OCI-M2 (cell line): Measurements from ENCODE around the gene INTS3.

Experiments used
- DNase-seq: peaks from one replicate; lab custom pipeline; 2025; ENCODE audit not compliant: unreplicated experiment; lab: John Stamatoyannopoulos, UW

INTS3 gene

DNA sequence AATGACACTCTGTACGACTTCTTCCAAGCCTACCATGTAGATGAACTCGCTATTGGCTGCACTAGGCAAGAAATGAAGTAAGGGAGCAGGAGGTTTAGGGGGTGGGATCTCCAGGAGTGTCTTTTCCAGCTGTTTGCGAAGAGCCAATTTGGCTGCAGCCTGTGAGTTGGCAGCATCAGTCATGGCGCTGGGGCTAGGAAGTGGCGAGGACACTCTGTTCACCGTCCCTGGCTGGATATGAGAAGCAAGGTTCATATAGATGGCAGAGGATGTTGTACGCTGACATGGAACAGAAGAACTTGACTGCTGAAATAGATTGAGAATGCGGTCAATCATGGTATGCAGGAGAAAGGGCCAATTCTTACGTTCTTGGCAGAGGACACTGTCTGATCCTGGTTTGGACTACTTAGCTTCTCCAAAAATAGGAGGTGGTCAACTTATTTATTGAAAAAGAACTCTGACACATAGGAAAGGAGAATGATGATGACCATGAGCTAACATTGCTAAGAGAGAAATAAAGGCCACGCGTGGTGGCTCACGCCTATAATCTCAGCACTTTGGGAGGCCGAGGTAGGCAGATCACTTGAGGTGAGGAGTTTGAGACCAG lies 88.5 kb downstream of the INTS3 start:
- DNase-seq, result no peak

DNA sequence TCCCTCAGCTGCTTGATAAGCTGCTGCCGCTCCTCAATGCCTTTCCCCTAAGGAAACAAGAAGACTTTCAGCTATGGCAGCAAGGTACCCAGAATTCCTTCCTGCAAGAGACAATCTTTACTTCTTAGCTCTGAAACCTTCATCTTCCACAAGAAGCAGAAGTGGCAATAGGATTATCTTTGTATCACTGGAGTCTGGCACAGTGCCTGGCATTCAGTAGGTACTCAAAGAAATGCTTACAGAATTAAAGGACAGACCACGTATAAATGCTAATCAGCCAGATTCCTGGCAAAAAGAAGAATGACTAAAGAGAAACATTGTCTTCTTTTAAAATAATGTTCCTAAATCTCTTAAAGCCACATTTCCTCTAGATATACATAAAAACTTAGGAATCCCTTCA lies 91.0 kb downstream of the INTS3 start:
- DNase-seq, result no peak
